Fibroblast of lung (primary cell): ENCODE data around the gene CLNK.

Experiments used
- EZH2 ChIP-seq: IDR thresholded peaks from 2 replicates; pipeline ENCODE4 v1.5.1; 2012; ENCODE audit warnings: low read length, control low read depth, mild to moderate bottlenecking; ENCODE audit errors: missing control alignments
- TF ChIP-seq, protein P1 (sequence below), 2 donors: IDR thresholded peaks in 1 of 2; conservative IDR thresholded peaks in 1 of 2; 1 replicate in 1 of 2; 2 replicates in 1 of 2; pipeline ENCODE4 v1.5.1; 2011 to 2012; ENCODE audit warnings: low read length in 2 of 2, control low read depth in 1 of 2, inconsistent platforms in 1 of 2, low read depth in 1 of 2, mild to moderate bottlenecking in 1 of 2

DNA sequence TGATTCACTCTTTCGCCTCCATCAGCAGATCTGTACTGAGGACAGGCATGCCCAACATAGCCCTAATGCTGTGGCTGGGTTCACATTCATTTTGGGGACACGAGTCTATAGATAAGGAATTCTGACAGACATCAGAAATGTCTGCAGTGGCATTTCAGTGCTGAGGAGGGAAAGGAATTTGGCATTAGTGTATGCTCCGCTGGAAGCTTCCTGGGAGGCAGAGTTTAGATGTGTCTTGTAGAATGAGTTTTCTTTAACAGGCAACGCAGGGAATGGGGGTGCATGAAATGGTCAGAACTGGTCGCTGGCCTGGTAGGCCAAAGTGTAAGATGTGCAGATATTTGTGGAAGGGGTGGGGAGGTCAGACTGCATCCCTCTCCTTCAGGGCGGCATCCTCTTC, 183.8 kb downstream of the CLNK start:
- TF ChIP-seq, protein P1, sequence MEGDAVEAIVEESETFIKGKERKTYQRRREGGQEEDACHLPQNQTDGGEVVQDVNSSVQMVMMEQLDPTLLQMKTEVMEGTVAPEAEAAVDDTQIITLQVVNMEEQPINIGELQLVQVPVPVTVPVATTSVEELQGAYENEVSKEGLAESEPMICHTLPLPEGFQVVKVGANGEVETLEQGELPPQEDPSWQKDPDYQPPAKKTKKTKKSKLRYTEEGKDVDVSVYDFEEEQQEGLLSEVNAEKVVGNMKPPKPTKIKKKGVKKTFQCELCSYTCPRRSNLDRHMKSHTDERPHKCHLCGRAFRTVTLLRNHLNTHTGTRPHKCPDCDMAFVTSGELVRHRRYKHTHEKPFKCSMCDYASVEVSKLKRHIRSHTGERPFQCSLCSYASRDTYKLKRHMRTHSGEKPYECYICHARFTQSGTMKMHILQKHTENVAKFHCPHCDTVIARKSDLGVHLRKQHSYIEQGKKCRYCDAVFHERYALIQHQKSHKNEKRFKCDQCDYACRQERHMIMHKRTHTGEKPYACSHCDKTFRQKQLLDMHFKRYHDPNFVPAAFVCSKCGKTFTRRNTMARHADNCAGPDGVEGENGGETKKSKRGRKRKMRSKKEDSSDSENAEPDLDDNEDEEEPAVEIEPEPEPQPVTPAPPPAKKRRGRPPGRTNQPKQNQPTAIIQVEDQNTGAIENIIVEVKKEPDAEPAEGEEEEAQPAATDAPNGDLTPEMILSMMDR (conservative IDR thresholded peaks at IDR 0.05 in 1 of 2, IDR thresholded peaks at IDR 0.05 in 1 of 2; ENCODE audit: low read depth in 1 of 2, low read length in 2 of 2): no peak
- no peak for TF ChIP-seq EZH2
